Activated CD4-positive, CD25-positive, alpha-beta regulatory T cell treated with anti-CD3 and anti-CD28 coated beads, Interleukin-2, amount 50 U/mL, for 72 hours (primary cell): ENCODE data around the gene PCNX1.
"Not testable (repeated sequence)": the region's sequence is repeated elsewhere in the genome, so short reads cannot be mapped to it uniquely, and the experiment has no call there.

Experiments used
- DNase-seq: peaks from one replicate; pipeline ENCODE4 v3.0.0; 2021

The PCNX1 gene

DNA sequence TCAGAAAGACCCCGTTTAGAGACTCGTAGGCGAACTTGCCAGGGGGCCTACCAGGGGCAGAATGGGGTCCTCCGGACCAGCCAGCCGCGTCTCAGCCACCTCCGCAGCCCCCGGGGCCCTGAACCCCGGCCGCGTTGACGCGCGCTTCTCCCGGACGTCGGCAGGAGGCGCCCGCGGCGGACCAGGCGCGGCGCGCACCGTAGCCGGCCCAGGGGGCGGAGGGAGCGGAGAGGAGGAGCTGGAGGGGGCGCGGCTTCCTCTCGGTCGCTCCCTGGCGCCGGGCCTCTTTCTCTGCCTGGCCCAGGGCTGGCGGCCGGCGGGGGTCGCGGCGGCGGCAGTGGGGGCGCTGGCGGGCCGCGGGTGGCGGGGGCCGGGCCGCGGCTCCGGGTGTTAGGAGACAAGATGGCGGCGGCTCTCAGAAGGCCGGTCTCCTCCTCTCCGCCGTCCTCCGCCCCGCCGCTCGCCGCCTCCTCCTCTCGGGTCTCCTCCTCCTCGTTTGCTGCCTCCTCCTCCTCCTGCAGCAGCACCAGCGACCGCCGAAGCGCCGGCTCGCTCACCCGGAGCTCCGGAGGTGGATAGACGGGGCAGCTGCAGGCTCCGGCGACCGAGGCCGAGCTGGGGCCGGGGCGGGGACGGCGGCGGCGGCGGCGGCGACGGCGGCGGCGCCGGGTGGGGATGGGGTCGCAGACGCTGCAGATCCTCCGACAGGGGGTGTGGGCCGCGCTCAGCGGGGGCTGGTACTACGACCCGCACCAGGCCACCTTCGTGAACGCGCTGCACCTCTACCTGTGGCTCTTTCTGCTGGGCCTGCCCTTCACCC, at the start of gene PCNX1:
Gene PCNX1, plus strand, starts transcription at position 284 of the 820 bp plus-strand sequence. Its CDS starts 392 bp downstream, at position 676.
- DNase-seq, result peak; percentile 92

DNA sequence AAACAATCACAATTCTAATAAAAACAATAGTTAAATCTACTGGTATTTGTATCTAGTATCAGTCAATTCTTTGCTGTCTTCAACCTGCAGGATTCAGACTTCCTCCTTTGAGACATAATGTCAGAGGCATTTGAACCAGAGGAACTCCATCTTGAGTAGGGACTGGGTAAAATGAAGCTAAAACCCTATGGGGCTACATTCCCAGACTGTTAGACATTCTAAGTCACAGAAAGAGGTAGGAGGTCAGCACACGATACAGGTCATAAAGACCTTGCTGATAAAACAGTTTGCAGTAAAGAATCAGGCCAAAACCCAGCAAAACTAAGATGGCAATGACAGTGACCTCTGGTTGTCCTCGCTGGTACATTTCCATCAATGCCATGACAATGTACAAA, 49.8 kb upstream of the PCNX1 start:
- DNase-seq, result no peak

DNA sequence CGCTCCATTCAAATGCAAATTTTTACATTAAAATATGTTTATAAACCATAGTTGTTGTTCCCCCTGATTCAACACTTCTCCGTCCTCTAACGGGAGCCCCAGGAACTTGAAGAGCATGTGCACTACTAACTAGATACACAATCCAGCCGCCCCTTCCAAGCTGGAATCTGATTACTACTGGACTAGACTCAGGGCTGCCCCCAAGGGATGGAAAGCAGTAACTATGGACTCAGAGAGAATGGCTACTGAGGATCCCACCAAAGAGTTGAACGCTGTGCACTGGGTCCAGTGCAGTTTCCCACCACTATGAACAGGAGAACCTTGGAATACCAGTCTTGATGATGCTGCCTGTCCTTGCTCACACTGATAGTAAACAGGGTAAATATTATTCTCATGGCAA, 48.6 kb upstream of the PCNX1 start:
- no peak for DNase-seq

DNA sequence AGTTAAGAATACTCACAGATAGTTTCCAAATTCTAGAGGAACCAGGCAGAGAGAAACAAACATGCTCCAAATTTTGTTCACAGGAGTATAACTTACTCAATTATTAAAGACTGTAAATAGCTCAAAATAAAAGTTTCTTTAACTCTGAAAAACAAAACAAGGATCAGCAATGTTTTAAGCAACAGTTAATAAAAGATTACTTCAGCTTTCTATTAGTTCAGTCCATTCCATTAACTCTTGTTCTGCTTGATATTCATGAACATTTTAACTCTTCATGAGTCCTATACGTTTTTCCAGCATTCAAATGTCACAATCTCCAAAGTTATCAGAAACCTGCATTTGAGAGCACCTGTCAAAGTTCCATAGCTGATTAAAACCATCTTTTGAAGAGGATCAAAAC, 40.3 kb upstream of the PCNX1 start:
- DNase-seq, result not testable (repeated sequence)

DNA sequence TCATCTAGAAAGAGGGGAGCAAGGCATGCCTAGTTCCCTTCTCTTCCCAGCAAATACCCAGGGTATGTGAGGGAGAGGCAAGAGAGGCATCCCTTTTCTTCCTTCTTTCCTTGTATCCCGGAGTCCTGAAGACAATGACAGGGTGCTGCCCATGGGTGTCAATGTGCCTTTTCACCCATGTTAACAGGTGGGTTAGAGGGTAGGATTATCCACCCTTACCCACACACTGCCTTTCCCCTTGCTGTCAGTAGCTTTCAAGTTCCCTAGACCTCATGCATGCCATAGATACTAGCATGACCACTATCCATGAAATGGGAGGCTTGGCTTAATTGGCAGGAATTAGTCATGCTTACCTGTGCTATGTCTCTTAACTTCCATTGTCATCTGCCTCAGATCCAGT, 36.3 kb upstream of the PCNX1 start:
- no peak for DNase-seq

DNA sequence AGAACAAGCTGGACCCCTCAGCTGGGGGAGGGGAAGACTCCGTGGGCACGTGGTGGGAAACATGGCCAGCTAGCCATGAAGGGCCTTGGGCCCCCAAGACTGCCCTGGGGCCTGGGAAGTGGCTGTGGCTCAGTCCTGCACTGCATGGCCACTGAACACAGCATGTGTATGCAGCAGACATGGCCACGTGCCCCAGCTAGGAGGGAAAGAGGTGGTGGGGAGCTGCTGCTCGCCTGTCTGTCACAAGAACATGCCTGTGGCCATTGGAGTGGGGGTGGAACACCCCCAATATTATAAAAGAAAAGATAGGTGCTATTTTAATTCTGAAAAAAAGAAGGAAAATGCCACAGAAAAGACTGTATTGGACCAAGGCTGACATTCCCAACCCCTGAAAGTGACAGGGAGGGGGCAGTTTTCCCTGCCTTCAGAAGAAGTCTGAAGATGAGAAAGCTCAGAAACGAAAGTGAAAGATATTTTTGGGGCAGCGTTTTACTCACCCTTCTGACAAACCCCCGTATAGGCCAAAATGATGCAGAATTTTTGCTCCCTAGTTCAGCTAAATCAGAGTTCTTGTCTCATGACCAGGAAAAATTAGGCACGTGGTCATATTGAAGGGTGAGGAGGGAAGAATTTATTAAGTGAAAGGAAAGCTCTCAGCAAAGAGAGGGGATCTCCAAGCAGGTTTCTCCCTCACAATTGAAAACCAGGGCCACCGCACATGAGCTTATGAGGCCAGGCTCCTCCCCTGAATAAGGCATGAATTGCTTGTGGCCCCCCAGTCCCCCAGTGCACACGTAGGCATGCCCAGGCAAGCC, 35.2 kb upstream of the PCNX1 start:
- DNase-seq, result no peak

DNA sequence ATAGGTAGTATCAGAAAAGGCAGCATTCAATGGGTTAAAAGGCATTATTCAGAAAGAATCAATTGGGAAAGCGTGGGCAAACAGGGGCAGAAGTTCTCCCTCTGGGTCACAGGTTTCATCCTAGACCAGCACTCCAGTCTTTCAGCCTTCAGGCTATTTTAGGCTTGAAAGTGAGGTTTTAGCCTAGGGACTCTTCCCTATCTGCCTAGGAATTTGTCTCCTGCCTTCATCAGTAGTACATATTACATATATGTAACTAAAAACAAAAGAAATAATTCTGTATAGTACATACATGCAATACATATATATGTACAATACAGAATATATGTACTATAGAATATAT, 34.6 kb upstream of the PCNX1 start:
- no peak for DNase-seq

DNA sequence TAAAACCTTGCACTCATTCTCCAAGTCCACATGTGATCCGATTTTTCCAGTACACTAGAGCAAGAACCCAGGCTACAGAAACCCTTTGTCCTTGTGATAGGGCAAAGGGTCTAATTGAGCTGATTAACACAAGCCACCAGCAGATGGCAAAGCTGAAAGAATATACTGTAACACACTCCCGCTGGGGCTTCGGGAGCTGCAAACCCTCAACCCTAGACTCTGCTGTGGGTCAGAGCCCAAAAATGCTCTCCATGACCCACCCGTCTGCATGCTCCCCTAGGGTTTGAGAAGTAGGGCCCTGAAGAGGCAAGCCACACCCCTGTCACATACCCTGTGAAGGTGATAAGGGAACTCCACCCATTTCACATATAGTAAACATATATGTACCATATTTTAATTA, 33.6 kb upstream of the PCNX1 start:
- DNase-seq, result no peak

DNA sequence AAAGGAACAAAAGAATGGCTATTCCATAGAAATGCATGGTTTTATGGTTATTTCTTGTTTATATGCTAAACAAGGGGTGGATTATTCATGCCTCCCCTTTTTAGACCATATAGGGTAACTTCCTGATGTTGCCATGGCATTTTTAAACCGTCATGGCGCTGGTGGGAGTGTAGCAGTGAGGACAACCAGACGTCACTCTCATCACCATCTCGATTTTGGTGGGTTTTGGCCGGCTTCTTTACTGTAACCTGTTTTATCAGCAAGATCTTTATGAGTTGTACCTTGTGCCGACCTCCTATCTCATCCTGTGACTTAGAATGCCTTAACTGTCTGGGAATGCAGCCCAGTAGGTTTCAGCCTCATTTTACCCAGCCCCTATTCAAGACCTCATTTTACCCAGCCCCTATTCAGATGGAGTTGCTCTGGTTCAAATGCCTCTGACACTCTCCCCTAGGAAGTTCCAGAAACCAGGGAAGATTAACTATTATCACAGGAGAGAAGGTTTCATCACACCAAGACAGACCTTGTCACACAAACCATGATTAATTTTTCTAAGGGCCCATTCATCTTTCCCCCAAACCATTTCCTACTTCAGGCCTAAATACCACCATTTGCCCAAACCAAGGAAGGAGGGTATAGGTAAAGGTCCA, 31.3 kb upstream of the PCNX1 start:
- not testable (repeated sequence) for DNase-seq

DNA sequence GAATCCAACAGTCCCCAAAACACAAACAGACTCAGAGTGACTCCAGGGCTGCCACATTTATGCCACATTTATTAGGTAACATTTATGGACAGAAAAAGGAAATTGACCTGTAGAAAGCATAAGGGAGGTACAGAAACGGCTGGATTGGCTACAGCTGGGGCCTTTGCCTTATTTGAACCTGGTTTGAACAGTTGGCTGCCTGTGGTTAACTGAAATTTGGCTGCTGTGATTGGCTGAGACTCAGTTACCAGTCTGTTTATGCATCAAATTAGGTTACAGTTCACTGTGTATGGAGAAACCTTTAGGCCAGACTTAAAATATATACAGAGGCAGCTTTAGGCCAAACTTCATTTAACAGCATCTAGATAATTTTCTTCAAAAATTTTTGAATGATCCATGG, 27.8 kb upstream of the PCNX1 start:
- DNase-seq, result no peak

DNA sequence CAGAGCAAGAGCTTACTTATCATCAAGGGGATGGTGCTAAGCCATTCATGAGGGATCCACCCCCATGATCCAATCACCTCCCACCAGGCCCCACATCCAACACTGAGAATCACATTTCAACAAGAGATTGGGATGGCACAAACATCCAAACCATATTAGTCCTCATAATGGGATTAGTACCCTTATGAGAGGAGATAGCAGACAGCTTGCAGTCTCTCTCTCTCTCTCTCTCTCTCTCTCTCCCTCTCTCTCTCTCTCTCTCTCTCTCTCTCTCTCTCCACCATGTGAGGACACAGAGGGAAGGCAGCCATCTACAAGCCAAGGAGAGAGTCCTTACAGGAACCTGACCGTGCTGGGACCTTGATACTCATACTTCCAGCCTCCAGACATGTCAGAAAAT, 26.4 kb upstream of the PCNX1 start:
- not testable (repeated sequence) for DNase-seq

DNA sequence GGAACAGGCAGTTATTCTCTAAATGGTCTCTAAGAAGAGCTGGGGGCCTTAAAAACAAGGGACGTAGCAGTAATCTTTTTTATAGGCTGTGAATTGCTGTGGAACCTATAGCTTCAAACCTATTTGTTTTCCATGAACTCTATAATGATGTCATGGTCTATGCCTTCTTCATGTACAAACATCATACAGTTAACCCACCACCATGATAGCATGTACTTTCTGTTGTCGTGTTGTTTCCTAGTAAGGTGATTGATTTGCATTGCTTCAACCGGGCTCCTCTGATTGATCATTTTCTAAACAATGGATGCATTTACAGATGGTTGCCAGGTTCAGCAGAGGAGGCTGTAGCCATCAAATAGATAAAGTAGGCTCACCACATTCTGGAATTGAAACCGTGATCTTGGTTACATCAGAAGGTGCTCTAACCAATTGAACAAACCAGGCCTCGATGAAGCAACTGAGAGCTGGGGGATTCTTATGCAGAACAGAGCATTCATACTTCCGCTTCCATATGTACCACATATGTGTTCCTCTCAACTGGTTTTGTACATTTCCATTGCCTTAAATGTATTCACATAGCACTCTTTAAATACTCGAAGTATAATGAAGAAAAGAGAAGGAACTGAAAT, 25.6 kb upstream of the PCNX1 start:
- DNase-seq, result no peak

DNA sequence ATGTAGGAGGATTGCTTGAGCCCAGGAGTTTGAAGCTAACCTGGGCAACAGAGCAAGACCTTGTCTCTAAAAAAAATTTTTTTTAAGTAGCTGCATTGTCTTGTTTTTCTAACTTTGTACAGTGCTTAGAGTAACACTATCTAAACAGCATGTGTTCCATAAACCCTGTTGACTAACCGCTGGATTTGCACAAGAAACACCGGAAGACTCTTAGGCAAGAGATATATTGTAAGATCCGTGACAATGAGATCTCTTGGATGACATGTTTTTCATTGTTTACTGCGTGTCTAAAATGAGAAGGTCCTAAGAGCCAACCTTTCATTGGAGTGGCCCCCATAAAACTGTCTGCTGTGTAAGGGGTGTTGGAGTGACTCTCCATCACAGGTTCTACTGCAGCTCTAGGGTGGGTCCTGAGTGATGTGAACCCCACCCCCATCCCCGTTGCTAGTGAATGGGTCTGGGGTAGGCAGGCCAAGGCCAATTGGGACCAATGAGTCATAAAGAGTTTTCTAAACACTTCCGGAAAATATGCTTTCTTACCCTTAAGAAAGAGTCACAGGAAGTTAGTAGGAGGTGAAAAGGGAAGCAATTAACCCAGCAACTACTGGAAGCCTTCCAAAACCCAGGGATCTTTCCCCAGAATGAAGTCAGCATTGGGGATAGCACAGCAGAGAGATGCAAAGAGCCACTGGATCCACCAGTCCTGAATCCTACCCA, 24.3 kb upstream of the PCNX1 start:
- DNase-seq, result no peak

DNA sequence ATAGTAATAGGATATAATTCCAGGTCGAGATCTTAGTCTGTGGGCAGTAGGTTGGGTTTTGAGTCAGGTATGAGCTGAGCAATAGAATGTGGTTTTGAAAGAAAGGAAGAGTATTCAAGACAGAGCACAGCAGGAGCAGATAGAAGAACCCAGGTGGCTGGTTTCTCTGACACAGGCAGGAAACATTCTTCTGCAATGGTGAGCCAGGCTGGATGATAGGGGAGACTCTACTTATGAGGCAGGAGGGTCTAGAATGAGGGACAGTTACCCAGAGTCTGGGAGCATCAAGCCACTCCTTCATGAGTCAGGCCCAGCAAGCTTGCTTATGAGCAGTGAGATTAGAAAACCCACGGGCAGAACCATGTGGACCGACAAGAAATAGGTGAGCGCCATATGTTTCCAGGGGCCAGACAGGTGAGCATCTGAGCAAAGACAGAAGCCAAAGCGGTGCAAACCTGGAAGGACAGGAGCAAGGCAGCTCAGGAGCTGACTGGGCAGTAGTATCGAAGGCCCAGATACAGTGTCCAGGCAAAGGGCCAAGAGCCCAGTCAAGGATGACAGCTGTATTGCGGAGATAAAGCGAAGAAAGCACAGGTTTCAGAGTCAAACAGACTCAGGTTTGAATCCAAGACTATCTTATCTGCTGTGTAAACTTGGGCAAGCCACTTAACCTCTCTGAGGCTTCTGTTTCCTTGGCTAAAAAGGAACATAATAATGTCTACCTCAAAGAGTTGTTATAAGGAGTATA, 22.5 kb upstream of the PCNX1 start:
- DNase-seq, result no peak

DNA sequence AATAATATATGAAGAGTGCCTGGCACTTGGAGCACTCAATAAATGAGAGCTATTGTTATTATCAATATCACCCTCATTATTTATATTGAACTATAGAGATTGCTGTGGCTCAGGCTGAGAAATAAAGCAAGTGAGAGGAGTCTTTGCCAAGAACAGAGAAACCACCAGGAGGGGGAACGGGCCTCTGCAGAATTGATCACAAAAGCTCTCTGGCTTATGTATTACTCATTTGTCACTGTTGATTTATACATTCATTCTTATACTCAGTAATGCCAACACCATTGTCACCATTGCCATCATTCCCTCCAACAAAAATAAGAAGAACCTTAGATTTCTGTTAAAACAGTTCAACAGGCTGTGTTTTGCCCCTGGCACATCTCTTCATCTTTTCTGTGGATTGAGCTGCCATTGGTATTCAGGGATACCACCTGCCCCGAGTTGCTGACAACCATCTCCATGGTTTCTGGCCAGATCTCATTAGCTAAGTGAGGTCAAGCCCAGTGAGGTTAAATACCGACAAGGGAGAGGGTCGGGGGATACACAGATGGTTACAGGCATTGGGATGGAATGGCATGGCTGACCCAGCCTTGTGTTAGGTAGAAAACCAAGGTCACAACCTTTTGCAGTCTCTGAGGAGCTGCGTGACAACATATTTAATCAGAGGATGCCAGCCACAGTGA, 21.8 kb upstream of the PCNX1 start:
- no peak for DNase-seq

DNA sequence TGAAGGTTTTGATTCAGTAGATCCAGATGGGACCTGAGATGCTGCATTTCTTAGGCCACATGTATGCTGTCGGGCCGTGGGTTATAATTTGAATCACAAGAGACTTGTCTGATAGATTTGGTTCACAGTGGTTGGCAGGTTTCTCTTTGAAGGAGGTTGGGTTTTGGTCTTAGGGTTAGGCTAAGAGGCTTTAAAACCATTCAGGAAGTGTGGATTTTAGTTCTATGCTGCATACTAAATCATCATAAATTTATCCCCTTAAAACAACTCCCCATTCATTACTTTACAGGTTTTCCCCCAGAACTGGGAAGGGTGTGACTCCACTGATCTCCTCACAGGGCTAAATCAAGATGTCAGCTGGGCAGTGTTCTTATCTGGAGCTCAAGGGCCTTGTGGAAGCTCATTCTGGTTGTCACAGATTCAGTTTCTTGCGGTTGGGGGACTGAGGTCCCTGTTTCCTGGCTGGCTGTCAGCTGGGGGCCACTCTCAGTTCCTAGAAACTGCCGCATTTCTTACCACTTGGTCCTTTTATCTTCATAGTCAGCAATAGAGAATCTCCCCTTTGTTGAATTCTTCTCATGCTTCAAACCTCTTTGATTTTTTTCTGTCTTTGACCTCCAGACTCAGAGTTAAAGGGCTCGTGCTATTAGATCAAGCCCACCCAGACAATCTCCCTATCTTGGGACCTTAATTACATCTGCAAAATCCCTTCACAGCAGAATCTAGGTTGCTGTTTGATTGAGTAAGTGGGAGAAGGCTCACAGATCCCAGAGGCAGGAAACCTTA, 20.6 kb upstream of the PCNX1 start:
- no peak for DNase-seq

DNA sequence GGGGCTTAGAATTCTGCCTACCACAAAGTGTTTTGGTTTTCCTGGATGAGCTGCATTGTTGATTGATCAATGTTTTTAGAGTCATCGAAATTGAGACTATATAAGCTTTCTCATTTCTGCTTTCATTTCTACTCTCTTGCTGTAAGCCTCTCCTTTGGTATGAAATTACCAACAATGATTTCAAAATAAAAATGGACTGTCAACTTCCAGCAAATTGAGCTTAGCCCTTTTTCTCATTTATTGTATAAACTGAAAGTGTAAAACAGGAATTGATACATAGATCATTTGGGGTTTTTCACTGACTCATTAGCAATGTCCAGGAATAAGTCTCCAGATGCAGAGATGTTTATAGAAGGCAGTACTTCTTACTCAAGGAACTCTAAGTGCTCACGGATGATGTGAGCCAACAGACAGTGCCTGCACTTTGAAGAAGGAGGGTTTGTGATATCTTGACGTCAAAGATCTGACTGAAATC, 20.0 kb upstream of the PCNX1 start:
- DNase-seq, result no peak

DNA sequence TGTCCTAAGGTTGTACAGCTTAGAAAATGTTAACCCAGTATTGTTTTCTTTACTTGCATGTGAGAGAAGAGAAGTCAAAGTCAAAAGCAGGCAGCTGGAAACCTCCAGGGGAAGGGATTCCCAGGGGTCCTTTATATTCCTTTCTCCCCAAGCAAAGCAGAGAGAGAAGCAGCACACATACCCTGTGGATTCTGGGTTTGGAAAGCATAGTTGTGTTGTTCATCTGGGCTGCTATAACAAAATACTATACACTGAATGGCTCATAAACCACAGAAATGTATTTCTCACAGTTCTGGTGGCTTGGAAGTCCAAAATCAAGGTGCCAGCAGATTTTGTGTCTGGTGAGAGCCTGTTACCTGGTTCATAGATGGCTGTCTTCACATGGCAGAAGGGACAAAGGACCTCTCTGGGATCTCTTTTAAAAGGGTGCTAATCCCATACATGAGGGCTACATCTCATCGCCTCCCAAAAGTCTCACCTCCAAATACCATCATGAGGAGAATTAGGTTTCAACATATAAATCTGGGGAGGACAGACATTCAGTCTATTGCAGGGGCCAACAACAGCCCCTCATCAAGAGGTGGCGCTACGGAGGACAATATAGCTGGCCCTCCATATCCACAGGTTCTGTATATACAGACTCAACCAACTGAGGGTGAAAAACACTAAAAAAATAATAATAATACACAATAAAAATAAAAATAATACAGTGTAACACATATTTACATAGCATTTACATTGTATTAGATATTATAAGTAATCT, 19.3 kb upstream of the PCNX1 start:
- DNase-seq, result no peak

DNA sequence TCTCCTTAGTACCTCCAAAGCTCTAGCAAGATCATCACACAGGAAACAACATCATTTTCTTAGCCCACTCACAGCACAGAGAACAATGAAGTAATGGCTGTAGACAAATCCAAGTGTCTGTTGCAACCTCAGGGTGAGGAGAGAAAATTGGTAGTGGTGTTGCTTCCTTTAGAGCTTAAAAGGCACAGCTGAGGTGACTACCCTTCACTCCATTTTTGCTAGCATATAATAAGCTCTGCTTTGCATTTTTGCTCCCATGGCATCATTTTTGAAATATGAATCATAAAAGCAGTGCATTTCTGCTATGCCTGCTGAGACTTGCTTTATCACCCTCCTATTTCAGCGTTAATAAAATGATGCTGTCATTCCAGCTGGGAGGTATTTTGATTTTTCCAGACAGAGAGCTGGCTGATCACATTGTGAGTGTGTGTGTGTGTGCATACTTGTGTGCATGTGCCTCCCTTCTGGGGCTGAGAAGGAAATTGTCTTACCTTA, 18.5 kb upstream of the PCNX1 start:
- DNase-seq, result no peak
